Hematopoietic multipotent progenitor cell treated with erythropoietin and hydrocortisone succinate and interleukin-3 and kit ligand, for 6 days (in vitro differentiated cells): ENCODE results near the gene CDK14.

Source experiments
- DNase-seq: peaks from one replicate; pipeline ENCODE4 v3.0.0-alpha.2; 2015

The CDK14 gene

GRCh38 chr7:90972906-90973550 is 376.9 kb downstream of the CDK14 start:
- no peak for DNase-seq

GRCh38 chr7:90977056-90977455 is 380.9 kb downstream of the CDK14 start:
- no peak for DNase-seq

- no peak for DNase-seq
Measured at GRCh38 chr7:90980545-90980944, 384.4 kb downstream of the CDK14 start.

- DNase-seq, result no peak
Measured at GRCh38 chr7:90982228-90982627, 386.1 kb downstream of the CDK14 start.

GRCh38 chr7:90984692-90985091 is 388.6 kb downstream of the CDK14 start:
- no peak for DNase-seq

- no peak for DNase-seq
Measured at GRCh38 chr7:90988516-90988915, 392.4 kb downstream of the CDK14 start.

- no peak for DNase-seq
Measured at GRCh38 chr7:90988996-90989765, 393.1 kb downstream of the CDK14 start.

GRCh38 chr7:90994121-90994520 is 398.0 kb downstream of the CDK14 start:
- no peak for DNase-seq

- no peak for DNase-seq
Measured at GRCh38 chr7:90994601-90995000, 398.5 kb downstream of the CDK14 start.

- no peak for DNase-seq
Measured at GRCh38 chr7:90995996-90996395, 399.9 kb downstream of the CDK14 start.

GRCh38 chr7:90999989-91000979 is 404.2 kb downstream of the CDK14 start:
- DNase-seq, result no peak

- no peak for DNase-seq
Measured at GRCh38 chr7:91005024-91005423, 408.9 kb downstream of the CDK14 start.

- no peak for DNase-seq
Measured at GRCh38 chr7:91005841-91006240, 409.7 kb downstream of the CDK14 start.

GRCh38 chr7:91007371-91007770 is 411.2 kb downstream of the CDK14 start:
- DNase-seq, result no peak

- no peak for DNase-seq
Measured at GRCh38 chr7:91013078-91013477, 417.0 kb downstream of the CDK14 start.

GRCh38 chr7:91019686-91020385 is 423.7 kb downstream of the CDK14 start:
- no peak for DNase-seq

- no peak for DNase-seq
Measured at GRCh38 chr7:91020636-91021385, 424.7 kb downstream of the CDK14 start.

GRCh38 chr7:91021956-91022355 is 425.8 kb downstream of the CDK14 start:
- DNase-seq, result no peak

GRCh38 chr7:91025906-91026390 is 429.8 kb downstream of the CDK14 start:
- no peak for DNase-seq

GRCh38 chr7:91029688-91030087 is 433.6 kb downstream of the CDK14 start:
- DNase-seq, result no peak

GRCh38 chr7:91030680-91031380 is 434.7 kb downstream of the CDK14 start:
- no peak for DNase-seq
